NCI-H748 treated with DMSO at 0.1 percent for 48 hours (cell line): ENCODE measurements around the gene PLPPR5.
"Not testable (repeated sequence)": the region's sequence is repeated elsewhere in the genome, so short reads cannot be mapped to it uniquely, and the experiment has no call there.

Source experiments
- DNase-seq: peaks from one replicate; lab custom pipeline; 2025; lab: John Stamatoyannopoulos, UW

The PLPPR5 gene

GRCh38 chr1:98914547-98914946 lies 90.1 kb downstream of the PLPPR5 start:
- DNase-seq = no peak

GRCh38 chr1:98910827-98911226 lies 93.8 kb downstream of the PLPPR5 start:
- DNase-seq = no peak

GRCh38 chr1:98908980-98909379 lies 95.7 kb downstream of the PLPPR5 start:
- no peak for DNase-seq

GRCh38 chr1:98906809-98907208 lies 97.9 kb downstream of the PLPPR5 start:
- DNase-seq = no peak

- no peak for DNase-seq
These were observed 98.3 kb downstream of the PLPPR5 start for GRCh38 chr1:98906361-98906760.

GRCh38 chr1:98904684-98905083 lies 100.0 kb downstream of the PLPPR5 start:
- no peak for DNase-seq

- no peak for DNase-seq
These were observed 100.9 kb downstream of the PLPPR5 start for GRCh38 chr1:98903726-98904125.

- DNase-seq = no peak
These were observed 101.4 kb downstream of the PLPPR5 start for GRCh38 chr1:98903261-98903660.

GRCh38 chr1:98898940-98899339 lies 105.7 kb downstream of the PLPPR5 start:
- no peak for DNase-seq

GRCh38 chr1:98897479-98897878 lies 107.2 kb downstream of the PLPPR5 start:
- DNase-seq = no peak

- DNase-seq = no peak
These were observed 107.8 kb downstream of the PLPPR5 start for GRCh38 chr1:98896711-98897445.

- DNase-seq = no peak
These were observed 111.3 kb downstream of the PLPPR5 start for GRCh38 chr1:98893371-98893770.

GRCh38 chr1:98888869-98889268 lies 115.8 kb downstream of the PLPPR5 start:
- DNase-seq = no peak

- no peak for DNase-seq
These were observed 117.2 kb downstream of the PLPPR5 start for GRCh38 chr1:98887507-98887906.

- no peak for DNase-seq
These were observed 119.8 kb downstream of the PLPPR5 start for GRCh38 chr1:98884864-98885263.

- DNase-seq = no peak
These were observed 122.8 kb downstream of the PLPPR5 start for GRCh38 chr1:98881901-98882300.

- not testable (repeated sequence) for DNase-seq
These were observed 123.4 kb downstream of the PLPPR5 start for GRCh38 chr1:98881234-98881633.

- no peak for DNase-seq
These were observed 129.8 kb downstream of the PLPPR5 start for GRCh38 chr1:98874828-98875227.

- DNase-seq = no peak
These were observed 133.4 kb downstream of the PLPPR5 start for GRCh38 chr1:98870959-98871903.

GRCh38 chr1:98865796-98866195 lies 138.9 kb downstream of the PLPPR5 start:
- DNase-seq = no peak

- DNase-seq = no peak
These were observed 144.3 kb downstream of the PLPPR5 start for GRCh38 chr1:98860329-98860728.

GRCh38 chr1:98854137-98854536 lies 150.5 kb downstream of the PLPPR5 start:
- no peak for DNase-seq

- no peak for DNase-seq
These were observed 154.6 kb downstream of the PLPPR5 start for GRCh38 chr1:98849969-98850636.
